HPDE6-E6E7 (cell line): ENCODE results near the gene SAMSN1.

Experiments
- DNase-seq: peaks from one replicate; pipeline ENCODE4 v3.0.0; 2011; ENCODE audit warnings: missing footprints; ENCODE audit errors: extremely low spot score

SAMSN1 gene

DNA sequence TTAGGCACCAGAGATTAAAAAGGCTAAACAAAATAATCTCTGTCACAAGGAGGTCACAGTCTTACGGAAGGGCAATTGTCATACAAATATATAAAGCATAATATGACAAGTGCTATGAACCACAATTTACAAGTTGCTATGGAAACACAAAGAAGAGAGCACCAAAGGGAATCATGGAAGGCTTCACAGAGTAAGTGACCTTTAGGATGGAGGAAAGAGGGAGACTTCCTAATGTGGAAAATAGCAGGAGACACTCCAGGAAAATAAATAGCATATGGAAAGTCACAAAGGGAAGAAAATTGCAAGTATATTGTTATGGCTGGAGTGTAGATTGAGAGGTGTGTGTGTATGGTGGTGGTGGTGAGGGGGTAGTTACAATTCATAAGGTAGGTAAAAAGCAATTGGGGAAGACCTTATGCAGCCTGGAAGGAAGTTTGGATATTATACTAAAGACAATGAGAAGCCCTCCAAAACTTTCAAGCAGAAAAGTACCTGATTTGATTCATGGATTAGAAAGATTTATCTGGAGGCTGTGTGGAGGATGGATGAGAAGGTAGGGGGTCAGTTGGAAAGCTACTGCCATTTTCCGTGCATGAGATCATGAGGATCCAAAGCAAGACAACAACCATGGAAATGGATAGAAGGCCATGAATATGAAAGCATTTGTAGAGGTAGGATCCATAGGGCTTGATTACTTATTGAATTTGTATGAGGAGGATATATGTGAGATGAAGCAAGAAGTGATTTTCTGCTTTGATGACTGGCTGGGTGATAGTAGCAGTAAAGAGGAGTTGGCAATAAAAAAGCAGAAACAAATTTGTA, 61.7 kb downstream of the SAMSN1 start:
- no peak for DNase-seq

DNA sequence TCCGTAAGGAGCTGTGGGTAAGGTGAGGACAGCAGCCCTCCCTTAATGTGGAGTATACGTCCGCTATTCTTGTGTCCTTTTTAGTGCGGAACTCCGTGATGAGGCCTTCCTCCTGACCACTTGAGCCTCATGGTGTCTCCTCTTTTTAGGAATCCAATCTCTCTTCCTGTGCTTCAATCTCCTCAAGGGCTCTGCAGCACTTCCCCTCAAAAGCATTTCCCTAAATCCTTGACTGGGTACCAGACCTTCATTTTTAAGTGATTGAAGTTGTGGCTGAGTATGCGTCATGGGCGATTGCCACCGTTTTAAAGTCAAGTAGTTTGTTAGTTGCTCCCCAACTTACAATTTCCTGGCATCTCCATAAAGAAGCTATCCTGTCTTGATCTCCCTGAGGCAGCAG, 62.8 kb downstream of the SAMSN1 start:
- DNase-seq, result no peak

DNA sequence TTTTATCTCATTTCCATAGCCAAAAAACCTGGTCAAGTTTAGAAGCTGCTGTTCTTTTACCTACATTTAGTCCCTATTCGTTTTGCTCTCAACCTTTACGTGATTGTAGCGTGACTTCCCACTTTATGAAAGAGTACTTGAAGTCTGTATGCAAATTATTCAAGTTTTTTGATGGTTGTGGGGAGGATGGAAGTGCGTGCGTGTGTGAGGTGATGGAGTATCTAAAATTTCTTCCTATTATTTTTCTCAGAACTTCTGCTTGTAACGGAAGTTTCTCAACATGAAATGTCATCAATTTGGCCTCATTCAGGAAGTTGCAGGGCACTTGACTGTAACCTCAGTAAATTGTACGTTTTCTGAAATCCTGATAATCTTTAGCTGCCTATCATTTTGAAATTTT, 64.0 kb downstream of the SAMSN1 start:
- DNase-seq, result no peak

DNA sequence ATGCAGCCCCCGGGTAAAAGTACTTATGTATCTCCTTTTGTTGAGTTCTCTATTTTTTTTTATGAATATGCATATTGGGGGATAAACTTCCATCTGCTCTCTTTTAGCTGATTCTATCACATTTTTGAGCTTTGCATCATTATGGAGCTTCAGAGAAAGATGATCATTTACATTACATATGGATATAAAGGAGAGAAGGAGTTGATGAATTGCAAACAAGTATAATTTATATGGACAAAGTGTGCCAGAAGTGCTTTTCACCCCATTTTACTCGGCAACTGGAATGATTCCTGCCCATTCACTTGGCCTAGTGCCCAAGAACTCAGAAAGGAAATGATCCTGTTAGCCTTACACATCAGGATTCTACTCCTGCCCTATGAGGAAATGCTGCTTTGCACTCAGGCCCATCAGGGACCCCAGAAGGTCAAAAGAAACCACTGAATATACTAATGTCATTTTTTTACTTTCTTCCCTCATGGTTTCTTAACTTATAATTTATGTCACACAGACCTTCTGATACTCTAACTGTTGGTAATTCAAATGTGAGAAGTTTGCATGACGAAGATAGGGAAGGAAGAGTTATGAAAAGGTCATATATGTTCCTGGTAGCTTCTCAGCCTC, 65.6 kb downstream of the SAMSN1 start:
- DNase-seq, result no peak

DNA sequence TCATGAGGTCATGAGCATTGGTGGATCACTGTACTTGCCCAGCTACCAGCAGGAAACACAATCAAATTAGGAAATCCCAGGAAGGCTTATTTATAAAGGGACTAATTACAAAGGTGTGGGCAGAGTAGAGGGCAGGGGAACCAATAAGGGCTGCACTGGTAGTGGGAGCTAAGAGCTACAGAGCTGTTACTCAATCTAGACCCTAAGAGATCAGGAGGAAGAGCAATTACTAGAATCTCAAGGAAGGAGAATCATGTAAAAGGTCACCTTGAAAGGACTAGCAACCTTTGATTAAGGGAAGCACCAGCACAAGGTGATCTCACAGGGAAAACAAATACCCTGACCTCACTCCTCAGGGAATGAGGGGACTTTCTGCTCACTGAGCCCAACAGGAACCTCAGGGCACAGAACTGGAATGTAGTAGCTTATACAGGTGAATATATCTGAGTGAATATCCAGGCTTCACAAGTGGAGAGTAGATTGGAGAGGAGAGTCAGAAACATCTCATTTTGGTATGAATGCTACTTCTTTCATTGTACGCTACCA, 66.8 kb downstream of the SAMSN1 start:
- DNase-seq, result no peak

DNA sequence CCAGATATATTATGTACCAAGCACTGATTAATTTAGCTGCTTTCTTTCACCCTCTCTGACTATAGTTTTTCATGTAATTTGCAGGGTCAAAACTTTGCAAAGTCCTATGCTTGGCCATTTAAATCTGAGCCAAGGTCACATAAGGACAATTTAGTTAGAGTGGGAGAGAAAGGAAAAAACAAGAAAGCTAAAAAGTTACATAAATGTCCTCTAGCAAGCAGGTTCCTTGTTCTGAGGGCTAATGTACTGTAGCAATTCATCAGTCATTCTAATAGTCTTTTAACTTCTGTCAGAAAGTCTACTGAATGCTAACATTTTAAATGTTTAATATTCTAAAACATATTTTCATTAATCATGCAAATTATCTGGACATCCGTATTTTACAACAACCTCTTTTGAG, 68.3 kb downstream of the SAMSN1 start:
- no peak for DNase-seq

DNA sequence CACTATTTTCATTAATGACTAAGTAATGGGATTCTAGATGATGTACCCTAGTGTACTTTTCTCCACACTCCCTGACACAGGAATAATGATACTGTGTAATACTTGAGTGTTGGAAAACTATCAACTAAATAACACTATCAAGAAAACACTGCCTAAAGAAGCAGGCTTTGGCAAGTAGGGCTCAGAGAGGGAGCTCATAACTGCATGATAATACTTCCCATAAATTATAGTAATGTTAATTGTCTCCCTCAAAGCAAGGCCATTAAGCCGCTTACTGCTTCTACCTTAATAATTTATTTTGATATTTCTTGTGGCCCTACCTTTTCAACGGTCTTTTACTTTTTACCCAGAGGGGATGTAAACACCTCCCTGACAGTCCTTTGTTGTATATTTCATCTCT, 69.0 kb downstream of the SAMSN1 start:
- no peak for DNase-seq

DNA sequence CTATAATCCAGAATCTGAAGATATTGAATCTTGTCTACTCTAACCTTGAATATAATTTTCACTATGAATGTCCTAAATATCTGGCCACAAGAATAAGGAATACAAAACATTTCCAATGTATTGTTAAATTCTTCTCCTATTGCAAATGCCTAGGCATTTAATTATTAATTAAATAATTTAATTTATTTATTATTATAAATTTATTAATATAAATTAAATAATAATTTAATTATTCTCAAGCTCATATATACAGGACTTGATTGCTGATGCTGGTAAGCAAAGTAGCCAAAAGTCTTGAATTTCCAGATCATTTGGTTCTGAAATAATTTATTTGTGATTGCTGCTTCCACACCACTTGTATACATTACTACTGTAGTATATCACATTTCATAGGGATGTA, 71.1 kb downstream of the SAMSN1 start:
- no peak for DNase-seq

DNA sequence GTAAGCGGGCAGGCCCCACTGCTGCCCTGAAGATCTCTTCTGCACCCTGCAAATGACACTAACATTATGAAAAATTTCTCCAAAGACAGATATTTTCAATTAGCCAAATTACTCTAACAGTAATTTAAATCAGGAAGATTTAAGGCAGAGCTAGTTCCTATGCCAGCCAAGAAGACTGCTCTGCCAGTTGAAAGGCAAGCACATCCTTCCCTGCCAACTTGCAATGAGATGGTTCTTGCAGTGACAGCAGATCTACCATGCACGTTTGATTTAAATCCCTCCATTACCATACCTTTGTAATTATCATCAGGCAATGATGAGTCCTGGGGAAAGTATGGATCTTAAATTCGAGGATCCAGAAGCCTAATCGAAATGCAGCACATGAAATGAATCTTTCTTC, 76.5 kb downstream of the SAMSN1 start:
- DNase-seq, result no peak

DNA sequence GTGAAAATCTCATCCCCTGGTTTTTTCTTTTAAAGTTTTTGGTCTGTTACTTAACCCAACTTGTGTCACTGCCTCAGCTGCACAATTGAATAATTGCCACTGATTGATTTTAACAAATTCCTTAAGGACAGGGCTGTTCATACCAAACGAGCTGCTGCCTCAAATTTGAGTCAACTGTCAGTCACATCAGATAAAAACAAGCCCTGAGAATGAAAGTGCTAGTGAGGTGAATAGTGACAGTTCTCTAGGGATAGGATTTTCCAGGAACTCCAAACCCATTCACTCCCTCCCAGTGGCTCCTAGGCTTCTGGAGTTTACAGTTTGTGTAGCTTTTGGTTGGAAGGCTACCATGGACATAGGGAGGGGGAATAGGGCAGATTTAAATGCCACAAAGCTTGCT, 79.4 kb downstream of the SAMSN1 start:
- DNase-seq, result no peak

DNA sequence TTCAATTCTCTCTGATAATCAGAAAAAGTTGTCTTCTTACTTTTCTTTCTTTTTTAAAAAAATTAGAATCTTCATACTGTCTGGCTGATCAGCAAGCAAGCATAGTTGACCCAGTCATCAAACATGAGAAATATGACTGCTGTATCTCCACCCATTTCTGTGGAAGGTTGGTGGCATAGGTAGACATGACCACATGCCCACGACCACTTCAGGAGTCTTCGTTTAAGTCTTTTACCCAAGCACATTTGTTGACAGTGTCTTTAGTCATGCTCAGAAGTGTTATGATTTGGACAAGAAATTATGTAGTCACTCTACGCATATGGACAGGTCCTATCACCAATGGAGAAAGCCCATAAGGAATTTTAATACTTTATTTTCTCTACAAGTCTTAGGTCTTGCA, 88.4 kb downstream of the SAMSN1 start:
- no peak for DNase-seq

DNA sequence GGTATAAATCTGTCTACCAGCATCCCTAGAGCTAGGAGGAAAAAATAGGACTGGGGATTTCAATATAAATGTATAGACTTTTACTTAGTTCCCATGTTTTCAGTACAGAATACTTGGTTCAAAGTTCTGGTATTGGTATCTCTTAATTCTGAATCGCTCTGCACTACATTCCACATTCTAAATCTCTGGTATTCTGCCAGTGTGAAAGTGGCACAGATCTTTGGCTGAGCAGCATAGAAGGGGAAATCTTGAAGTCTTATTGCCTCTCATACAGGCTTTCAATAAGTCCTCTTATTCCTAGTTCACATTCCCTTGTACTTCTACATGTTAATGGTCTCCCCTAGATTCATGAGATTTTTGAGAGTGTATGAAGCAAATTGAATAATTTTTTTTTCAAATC, 89.2 kb downstream of the SAMSN1 start:
- DNase-seq, result no peak

DNA sequence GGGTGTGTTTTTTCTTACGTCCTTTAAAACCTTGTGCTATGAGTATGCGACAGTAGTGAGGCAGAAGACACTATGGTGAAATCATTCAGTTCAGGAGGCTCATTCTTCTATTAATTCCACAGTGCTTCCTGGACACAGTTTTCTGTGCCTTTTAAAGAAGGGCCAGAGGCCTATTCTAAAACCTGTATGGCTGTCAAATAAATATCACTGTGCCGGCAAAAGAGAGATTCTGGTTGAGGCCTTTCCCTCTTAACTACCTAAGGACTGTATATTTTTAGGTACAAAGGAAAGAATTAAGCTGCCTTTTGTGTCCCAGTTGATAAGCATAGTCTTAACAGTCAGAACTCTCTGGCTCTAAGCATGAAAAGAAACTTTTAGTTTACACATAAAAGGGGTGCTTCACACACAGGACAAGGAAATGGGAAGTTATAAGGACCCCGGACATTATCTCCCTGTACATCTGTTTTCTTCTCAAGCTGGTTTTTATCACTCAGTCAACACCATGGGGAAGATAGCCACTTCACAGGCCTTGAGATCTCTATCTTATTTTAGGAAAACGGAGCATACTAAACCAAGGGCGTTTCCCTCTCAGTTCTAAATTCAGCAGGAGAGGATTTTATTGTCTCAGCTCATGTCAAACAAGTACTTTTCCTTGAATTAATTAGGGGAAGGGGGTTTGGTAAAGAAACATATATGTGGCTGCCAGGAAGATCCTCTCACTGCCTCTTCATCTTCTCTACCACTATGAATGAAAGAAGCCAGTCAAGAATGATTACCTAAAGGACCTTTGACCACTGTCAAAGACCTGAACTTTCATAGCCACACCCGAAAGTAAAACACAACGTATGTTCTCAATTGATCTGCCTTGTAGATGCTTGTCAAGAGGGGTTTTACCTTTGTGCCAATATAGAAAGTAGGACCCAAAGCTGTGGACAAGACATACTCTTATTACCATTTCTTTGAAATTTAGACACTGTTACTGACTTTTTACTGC, 91.8 kb downstream of the SAMSN1 start:
- no peak for DNase-seq

DNA sequence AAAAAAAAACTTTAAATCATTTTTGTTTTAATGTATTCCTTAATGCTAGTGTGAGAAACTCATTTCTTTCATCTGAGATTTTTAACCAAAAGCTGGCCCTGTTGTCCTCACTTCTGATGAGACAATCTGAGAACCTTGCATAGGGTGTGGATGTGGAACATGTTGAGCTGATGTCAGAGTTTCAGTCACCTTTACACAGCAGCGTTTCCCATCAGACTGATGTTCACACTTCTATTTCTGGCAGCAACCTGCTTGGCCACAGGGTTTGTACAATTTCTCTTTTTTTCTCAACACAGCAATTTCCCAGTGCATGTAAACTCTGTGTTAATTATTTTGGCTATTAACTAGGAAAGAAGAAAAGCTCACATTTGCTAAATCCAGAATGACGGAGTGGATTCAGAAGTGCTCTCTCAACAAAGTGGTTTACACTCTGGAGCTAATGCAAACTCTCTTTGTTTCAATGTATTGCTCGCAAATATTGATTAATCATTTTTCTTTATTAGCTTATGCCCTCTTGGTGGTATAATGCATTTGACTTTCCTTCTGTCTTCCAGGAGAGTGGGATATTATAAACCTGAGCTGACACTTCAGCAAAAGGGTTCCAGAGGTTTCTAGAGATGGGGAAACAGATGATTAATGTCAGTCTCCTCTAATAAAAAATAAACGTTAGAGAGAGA, 92.6 kb downstream of the SAMSN1 start:
- no peak for DNase-seq

DNA sequence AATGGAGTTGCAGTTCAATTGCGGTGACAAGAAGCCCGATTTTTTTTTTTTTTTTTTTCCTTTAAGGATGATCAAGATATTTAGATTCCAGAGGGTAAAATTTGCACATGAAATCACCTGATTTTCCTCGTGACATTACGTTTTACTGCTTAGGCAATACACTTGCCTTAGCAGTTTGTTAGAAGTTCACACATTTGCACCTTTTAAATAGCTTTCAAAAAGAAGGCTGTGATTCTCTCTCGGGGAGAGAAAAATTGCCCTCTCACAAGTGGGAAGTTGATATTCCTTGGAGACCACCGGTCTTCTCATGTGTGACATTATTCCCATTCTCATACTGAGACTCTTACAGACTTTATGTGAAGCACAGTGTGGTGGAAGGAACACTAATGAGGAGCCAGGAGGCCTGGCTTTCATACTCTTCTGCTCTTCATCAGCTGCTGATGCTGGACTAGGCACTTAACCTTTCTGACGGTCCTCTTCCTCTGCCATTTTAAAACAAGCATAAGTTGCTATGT, 93.3 kb downstream of the SAMSN1 start:
- no peak for DNase-seq

DNA sequence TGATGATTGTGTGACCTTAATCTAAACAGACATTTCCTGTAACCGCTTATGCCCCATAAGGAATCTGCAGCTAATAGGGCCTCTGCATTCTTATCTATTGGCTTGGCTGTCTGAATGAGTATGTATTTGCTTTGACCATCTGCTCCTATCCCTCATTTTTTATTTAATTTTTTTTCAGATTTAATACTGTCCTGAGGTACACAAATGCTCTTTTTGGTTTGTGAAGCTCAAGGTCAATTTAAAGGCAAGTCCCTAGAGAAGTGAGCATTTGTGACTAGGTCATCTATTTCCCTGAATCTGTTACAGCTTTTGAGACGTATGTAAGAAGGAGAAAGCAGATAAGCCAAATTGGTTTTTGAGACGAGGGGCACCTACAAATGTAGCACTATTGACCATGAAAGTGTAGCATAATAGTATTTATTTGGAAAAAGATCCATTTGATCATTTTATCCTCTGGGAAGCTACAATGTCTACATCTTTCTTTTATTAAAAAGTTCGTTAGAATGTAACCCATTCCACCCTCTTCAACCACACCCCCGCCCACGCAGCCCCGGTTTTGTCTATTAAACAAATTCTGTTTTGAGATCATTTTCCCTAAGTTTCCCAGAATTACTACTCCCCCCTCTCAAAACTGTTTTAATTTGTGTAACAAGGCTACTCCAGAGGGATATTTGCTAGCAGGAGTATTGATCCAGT, 93.9 kb downstream of the SAMSN1 start:
- no peak for DNase-seq

DNA sequence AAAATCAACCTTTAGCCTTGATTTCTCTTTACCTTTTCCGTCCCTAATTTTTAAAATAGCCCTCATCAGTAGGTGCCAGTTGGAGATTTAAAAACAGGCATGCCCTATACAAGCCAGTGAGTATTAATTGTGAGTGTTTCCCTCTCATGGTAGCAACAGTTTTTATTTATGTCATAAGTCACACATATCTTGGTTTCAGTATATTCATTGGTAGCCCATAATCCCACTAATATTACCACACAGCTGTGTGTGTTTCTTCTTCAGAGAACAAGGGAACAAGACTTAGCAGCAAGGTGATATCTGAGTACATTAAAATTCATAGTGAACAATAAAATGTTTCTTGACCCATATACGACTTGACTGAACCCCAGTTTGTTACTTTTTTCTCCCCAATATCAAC, 94.6 kb downstream of the SAMSN1 start:
- no peak for DNase-seq

DNA sequence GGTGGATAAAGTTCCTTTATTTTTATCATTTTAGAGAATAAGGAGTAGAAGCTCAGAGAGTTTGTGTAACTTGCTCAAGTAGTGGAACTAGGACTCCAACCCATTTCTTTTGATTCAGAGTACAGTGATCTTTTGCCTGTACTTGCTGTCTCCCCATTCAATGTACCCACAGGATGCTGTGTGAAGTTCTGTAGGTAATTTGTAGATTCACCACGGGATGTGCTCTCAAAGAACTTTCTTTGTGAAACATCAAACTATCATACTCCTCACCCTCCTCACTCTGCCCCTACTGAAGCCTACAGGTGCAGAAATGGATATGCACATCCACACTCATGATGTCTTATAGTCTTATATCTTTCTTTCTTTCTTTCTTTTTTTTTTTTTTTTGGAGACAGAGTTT, 97.3 kb downstream of the SAMSN1 start:
- DNase-seq, result no peak

DNA sequence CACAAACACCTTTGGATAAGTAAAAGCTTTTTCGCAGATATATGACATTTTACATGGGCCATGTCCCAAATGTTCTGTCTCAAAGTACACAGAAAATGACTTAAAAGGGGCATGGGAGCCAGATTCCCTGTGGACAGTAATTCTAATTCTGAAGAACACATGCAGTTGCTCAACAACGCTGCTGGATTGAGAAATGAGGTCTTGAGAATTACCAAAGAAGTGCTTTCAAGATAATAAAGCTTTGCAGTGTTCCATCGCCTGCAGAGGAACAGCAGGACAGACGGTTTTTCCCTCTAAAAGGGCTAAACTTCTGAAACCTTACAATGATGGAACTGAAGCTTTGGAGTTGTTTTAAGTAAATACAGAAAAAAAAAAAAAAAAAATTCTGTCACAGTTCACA, 107.9 kb downstream of the SAMSN1 start:
- no peak for DNase-seq

DNA sequence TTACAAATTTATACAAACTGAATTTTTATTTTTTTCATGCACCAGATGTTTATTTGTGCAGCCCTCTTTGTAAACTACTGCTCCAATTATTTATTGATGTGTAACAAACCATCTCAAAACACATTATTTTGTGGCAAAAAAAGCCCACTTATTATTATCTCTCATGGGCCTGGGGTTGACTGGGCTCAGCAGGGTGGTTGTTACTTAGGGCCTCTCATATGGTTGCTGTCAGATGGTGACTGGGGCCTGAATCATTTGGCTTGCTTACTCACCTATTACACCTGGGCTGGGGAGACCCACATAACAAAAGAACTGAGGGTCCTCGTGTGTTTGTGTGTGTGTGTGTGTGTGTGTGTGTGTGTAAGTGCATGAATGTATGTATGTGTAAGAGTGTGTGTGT, 110.7 kb downstream of the SAMSN1 start:
- DNase-seq, result no peak
